Measurements from ENCODE around the gene MBNL1. TPM values are rescaled to one million over a fixed set of nuclear protein-coding genes. Genes with fewer than 3 reads are reported as not detected.

MBNL1 gene
- total RNA-seq, 4 donors from 2014 or later, result 261 to 429 (median 389) TPM

GRCh38 chr3:152305075-152305474 lies 36.3 kb downstream of the MBNL1 start:
- Histone ChIP-seq H3K27me3 (no peaks in the 10 kb centered on the region), H3K4me3 (no peak overlapping the region), H3K4me1 (peaks cover 0 to 96% (median 9%) of the 10 kb centered on the region in 4 donors), H3K27ac (peak overlapping the region in 2 of 4 donors; percentile 28 to 85), H3K9me3 (no peaks in the 10 kb centered on the region), H3K36me3 (peaks cover 0 to 8% (median 0%) of the 10 kb centered on the region in 3 donors)
- no peak for TF ChIP-seq CTCF (IDR thresholded peaks at IDR 0.05)
- no peak for TF ChIP-seq POLR2A (IDR thresholded peaks at IDR 0.05)
- DNase-seq, result no peak

GRCh38 chr3:152307829-152308474 lies 39.2 kb downstream of the MBNL1 start:
- DNase-seq, result no peak

GRCh38 chr3:152308475-152308844 lies 39.7 kb downstream of the MBNL1 start:
- Histone ChIP-seq H3K4me1 (peaks cover 0 to 71% (median 9%) of the 10 kb centered on the region in 4 donors), H3K36me3 (no peaks in the 10 kb centered on the region), H3K27me3 (no peaks in the 10 kb centered on the region), H3K9me3 (no peaks in the 10 kb centered on the region), H3K4me3 (peak overlapping the region in 1 of 4 donors; percentile 6), H3K27ac (peak overlapping the region in 3 of 4 donors; percentile 18 to 85 (median 81))
- no peak for DNase-seq
- TF ChIP-seq CTCF (IDR thresholded peaks at IDR 0.05) (no peak), POLR2A (IDR thresholded peaks at IDR 0.05) (no peak)

More at GRCh38 chr3:152307829-152308474, 39.2 kb downstream of the MBNL1 start:
- peaks cover 0 to 77% (median 9%) of the 10 kb centered on the region in 4 donors for H3K4me1 ChIP-seq
- peak overlapping the region in 1 of 4 donors; percentile 6 for H3K4me3 ChIP-seq
- H3K36me3 ChIP-seq, result no peaks in the 10 kb centered on the region
- TF ChIP-seq CTCF (IDR thresholded peaks at IDR 0.05), result no peak
- TF ChIP-seq POLR2A (IDR thresholded peaks at IDR 0.05), result no peak
- H3K27me3 ChIP-seq, result no peaks in the 10 kb centered on the region
- H3K27ac ChIP-seq, result peak overlapping the region in 3 of 4 donors; percentile 39 to 85 (median 81)
- H3K9me3 ChIP-seq, result no peaks in the 10 kb centered on the region

- Histone ChIP-seq H3K4me1 (peaks cover 0 to 67% (median 9%) of the 10 kb centered on the region in 4 donors), H3K9me3 (no peaks in the 10 kb centered on the region), H3K4me3 (no peak overlapping the region), H3K36me3 (no peaks in the 10 kb centered on the region), H3K27me3 (no peaks in the 10 kb centered on the region), H3K27ac (peak overlapping the region in 3 of 4 donors; percentile 18 to 85 (median 81))
- TF ChIP-seq CTCF (IDR thresholded peaks at IDR 0.05) (no peak), POLR2A (IDR thresholded peaks at IDR 0.05) (no peak)
- no peak for DNase-seq
These were observed 40.3 kb downstream of the MBNL1 start for GRCh38 chr3:152309031-152309430.

GRCh38 chr3:152309535-152310307 lies 41.0 kb downstream of the MBNL1 start:
- H3K27me3 ChIP-seq, result no peaks in the 10 kb centered on the region
- DNase-seq, result no peak
- no peak overlapping the region for H3K4me3 ChIP-seq
- peak overlapping the region in 3 of 4 donors; percentile 18 to 85 (median 81) for H3K27ac ChIP-seq
- no peaks in the 10 kb centered on the region for H3K36me3 ChIP-seq
- no peak for TF ChIP-seq CTCF (IDR thresholded peaks at IDR 0.05)
- no peak for TF ChIP-seq POLR2A (IDR thresholded peaks at IDR 0.05)
- peaks cover 0 to 67% (median 9%) of the 10 kb centered on the region in 4 donors for H3K4me1 ChIP-seq
- no peaks in the 10 kb centered on the region for H3K9me3 ChIP-seq
